Transverse colon (tissue), 4 donors: Measurements from ENCODE around the gene DRC7.

Source experiments
- POLR2A ChIP-seq: fragments of 450-650 bp; IDR thresholded peaks from one replicate; pipeline ENCODE4 v1.6.1; 2016; ENCODE audit warnings: antibody characterized with exemption, mild to moderate bottlenecking, moderate library complexity
- POLR2AphosphoS5 ChIP-seq, 3 donors: sonication (generic); formaldehyde crosslinking; IDR thresholded peaks; one replicate each; pipeline ENCODE4 v1.6.1; 2016; ENCODE audit warnings: antibody characterized with exemption in 3 of 3
- TF ChIP-seq, protein P1 (sequence below), 5 experiments: fragments of 200-600 bp in 3 of 5; fragments of 450-650 bp in 2 of 5; sonication (generic) in 3 of 5; IDR thresholded peaks; 1 replicate in 2 of 5; 2 replicates in 3 of 5; pipeline ENCODE4 v1.5.1; 2016 to 2017; ENCODE audit warnings: antibody characterized with exemption in 5 of 5, inconsistent platforms in 3 of 5, mild to moderate bottlenecking in 2 of 5, moderate library complexity in 1 of 5

DNA sequence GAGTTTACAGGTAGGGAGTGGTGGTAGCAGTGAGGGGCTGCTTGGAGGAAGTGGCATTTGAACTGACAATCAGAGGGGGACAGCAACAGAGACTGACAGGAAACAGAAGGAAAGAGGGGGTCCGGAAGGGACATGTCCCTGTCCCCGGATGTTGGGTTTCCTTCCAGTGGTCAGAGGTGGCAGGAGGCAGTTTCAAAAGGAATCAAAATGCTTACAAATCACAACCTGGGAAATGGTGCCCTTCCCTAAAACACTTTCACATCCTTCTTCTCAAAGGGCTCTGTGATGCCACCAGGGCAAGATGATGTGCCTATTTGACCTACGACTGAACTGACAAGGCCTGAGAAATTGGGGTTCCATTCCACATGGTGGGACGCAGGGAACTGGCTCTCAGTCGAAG, 46.5 kb upstream of the DRC7 start:
- TF ChIP-seq, protein P1, sequence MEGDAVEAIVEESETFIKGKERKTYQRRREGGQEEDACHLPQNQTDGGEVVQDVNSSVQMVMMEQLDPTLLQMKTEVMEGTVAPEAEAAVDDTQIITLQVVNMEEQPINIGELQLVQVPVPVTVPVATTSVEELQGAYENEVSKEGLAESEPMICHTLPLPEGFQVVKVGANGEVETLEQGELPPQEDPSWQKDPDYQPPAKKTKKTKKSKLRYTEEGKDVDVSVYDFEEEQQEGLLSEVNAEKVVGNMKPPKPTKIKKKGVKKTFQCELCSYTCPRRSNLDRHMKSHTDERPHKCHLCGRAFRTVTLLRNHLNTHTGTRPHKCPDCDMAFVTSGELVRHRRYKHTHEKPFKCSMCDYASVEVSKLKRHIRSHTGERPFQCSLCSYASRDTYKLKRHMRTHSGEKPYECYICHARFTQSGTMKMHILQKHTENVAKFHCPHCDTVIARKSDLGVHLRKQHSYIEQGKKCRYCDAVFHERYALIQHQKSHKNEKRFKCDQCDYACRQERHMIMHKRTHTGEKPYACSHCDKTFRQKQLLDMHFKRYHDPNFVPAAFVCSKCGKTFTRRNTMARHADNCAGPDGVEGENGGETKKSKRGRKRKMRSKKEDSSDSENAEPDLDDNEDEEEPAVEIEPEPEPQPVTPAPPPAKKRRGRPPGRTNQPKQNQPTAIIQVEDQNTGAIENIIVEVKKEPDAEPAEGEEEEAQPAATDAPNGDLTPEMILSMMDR (IDR thresholded peaks at IDR 0.05): no peak
- TF ChIP-seq POLR2A: no peak
- TF ChIP-seq POLR2AphosphoS5 (IDR thresholded peaks at IDR 0.05): no peak
